Activated T-cell treated with anti-CD3 and anti-CD28 coated beads, Interleukin-2, amount 50 U/mL, for 72 hours (primary cell): Measurements from ENCODE around the gene VENTX. TPM values are rescaled to one million over a fixed set of nuclear protein-coding genes. Genes with fewer than 3 reads are reported as not detected.

Experiments used
- ATAC-seq, 2 donors: fragments of 150-1000 bp; cut with Tn5 transposase; replicated peaks in 1 of 2; 2 replicates each; pipeline ENCODE4 v1.10.0; 2021; ENCODE audit warnings: moderate library complexity in 2 of 2, mild to moderate bottlenecking in 1 of 2
- DNase-seq, 2 donors: peaks; one replicate each; pipeline ENCODE4 v3.0.0; 2021 to 2022; ENCODE audit warnings: mixed read lengths in 1 of 2
- H3K27ac Mint-ChIP-seq: one replicate; pipeline ENCODE4 v1.8.0; 2022; ENCODE audit warnings: mild to moderate bottlenecking, moderate library complexity, mixed read lengths
- H3K27me3 Mint-ChIP-seq: one replicate; pipeline ENCODE4 v1.8.0; 2022; ENCODE audit warnings: low read depth, mixed read lengths
- H3K36me3 Mint-ChIP-seq, 2 donors: one replicate each; pipeline ENCODE4 v1.8.0; 2022; ENCODE audit warnings: mixed read lengths in 2 of 2, mild to moderate bottlenecking in 1 of 2; ENCODE audit not compliant: insufficient read depth in 2 of 2
- H3K4me1 Mint-ChIP-seq: one replicate; pipeline ENCODE4 v1.8.0; 2022; ENCODE audit warnings: low read depth, mixed read lengths
- H3K4me3 Mint-ChIP-seq, 2 donors: one replicate each; pipeline ENCODE4 v1.8.0; 2022; ENCODE audit warnings: mild to moderate bottlenecking in 2 of 2, mixed read lengths in 2 of 2, moderate library complexity in 2 of 2
- H3K9me3 Mint-ChIP-seq, 2 donors: one replicate each; pipeline ENCODE4 v1.8.0; 2022; ENCODE audit warnings: mixed read lengths in 2 of 2
- total RNA-seq, 2 donors: library from RNA; stranded (reverse); gene quantifications; one replicate each; pipeline ENCODE4 v1.2.3, GENCODE V29; 2022

Gene VENTX
- total RNA-seq, 2 donors from 2014 or later = 0.21 TPM; not detected in 1

DNA sequence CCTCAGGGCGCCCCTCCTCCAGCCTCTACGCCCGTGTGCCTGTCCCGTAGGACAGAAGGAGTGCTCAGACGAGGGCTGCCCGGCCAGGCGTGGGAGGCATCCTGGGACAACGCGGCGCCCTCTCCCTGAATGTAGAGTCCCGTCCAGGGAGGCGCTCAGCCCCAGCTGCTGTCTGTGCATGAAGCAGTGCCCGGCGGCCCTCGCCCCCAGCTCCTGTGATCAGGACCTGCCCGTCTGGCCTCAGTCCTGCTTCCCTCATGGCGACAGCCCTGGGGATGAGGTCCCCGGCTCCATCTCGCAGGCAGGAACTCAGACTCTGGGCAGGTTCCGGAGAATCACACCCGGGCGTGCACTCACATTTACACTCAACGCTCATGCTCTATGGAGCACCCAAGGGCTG, 32.5 kb upstream of the VENTX start:
- no peaks in the 10 kb centered on the region for H3K4me1 Mint-ChIP-seq
- H3K4me3 Mint-ChIP-seq = no peak overlapping the region
- DNase-seq (no peak), ATAC-seq (no peak)
- no peaks in the 10 kb centered on the region for H3K9me3 Mint-ChIP-seq
- no peak overlapping the region for H3K27ac Mint-ChIP-seq
- H3K27me3 Mint-ChIP-seq = no peaks in the 10 kb centered on the region
- H3K36me3 Mint-ChIP-seq = no peaks in the 10 kb centered on the region

DNA sequence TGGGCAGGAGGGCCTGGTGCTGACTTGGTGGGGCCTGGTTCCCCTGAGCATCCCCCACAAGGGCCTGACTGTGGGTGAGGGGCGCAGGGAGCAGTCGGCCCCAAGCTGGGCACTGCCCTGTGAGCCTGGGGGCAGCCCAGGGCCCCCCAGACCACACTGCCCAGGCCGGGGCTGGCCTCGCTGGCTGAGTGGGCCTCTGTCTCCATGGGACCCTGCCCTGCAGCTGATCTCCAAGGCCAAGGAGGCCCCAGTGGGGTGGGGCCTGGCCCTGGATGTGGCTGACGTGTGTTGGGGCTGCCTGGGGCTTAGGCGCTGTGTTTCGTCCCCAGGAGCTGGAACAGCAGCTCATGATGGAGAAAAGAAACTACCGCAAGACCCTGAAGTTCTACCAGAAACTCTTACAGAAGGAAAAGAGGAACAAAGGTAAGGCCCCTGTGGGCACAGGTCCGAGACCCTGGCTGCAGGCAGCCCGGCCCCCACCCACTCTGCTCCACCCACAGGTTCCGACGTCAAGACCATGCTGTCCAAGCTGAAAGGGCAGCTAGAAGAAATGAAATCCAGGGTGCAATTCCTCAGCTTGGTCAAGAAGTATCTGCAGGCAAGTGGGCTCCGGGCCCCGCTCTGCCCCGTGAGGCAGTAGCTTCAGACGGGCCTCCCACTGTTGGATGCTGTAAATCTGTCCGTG, 31.2 kb upstream of the VENTX start:
- DNase-seq (no peak), ATAC-seq (no peak)
- Mint-ChIP-seq H3K4me1 (no peaks in the 10 kb centered on the region), H3K27me3 (no peaks in the 10 kb centered on the region), H3K4me3 (no peak overlapping the region), H3K27ac (no peak overlapping the region), H3K36me3 (no peaks in the 10 kb centered on the region), H3K9me3 (no peaks in the 10 kb centered on the region)

DNA sequence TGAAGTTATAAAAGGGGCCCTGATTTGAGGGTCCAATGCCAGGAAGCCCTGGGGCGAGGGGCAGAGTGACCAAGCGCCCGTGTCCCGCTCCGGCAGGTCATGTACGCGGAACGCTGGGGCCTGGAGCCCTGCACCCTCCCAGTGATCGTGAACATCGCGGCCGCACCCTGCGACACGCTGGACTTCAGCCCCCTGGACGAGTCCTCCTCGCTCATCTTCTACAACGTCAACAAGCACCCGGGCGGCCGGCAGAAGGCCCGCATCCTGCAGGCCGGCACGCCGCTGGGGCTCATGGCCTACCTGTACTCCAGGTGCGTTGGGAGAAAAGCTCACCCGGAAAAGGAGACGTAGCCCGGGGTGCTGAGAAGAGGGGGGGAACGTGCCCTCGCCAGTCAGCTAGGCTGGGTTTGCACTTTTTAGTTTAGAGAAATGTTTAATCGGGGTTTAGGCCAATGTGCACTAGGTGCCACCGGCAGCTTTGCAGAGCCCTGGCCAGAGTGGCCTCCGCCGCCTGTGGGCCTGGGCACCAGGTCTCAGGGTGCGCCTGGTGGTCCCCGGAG, 30.5 kb upstream of the VENTX start:
- DNase-seq (no peak), ATAC-seq (no peak)
- Mint-ChIP-seq H3K4me3 (no peak overlapping the region), H3K36me3 (no peaks in the 10 kb centered on the region), H3K27me3 (no peaks in the 10 kb centered on the region), H3K9me3 (no peaks in the 10 kb centered on the region), H3K27ac (no peak overlapping the region), H3K4me1 (no peaks in the 10 kb centered on the region)

DNA sequence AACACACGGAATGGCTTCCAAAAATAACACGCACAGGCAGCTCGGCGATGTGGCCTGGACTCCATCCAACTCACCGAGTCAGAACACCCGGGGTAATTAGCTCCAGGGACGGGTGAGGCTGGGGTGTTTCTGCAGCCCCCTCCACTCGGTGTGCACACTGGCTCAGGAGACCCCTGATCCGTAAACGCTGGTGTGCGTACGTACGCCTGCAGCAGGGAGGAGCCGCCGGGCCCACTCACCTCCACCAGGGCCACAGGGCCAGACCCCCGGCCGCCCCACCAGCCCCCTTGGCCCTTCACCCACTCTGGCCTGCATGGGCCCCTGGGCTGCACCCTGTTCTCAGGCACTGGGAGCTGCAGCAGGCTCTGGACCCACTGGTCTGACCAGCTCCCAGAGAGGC, 30.0 kb upstream of the VENTX start:
- no peak overlapping the region for H3K27ac Mint-ChIP-seq
- no peaks in the 10 kb centered on the region for H3K9me3 Mint-ChIP-seq
- no peak for DNase-seq
- H3K27me3 Mint-ChIP-seq = no peaks in the 10 kb centered on the region
- no peak for ATAC-seq
- H3K4me1 Mint-ChIP-seq = no peaks in the 10 kb centered on the region
- H3K36me3 Mint-ChIP-seq = no peaks in the 10 kb centered on the region
- H3K4me3 Mint-ChIP-seq = no peak overlapping the region

DNA sequence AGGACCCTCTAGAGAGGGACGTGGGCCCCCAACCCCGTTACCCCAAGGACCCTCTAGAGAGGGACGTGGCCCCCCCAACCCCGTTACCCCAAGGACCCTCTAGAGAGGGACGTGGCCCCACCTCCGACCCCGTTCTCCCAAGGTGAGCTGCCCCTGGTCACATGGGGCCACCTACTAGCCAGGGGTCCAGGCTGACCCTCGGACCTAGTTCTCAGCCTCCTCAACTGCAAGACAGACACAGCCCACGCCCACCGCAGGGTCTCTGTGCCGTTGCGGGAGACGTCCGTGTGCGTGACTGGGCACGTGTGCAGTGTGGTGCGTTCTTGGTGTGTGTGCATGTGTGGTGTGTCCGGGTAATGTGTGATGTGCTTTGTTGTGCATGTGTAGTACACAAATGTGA, 29.2 kb upstream of the VENTX start:
- H3K9me3 Mint-ChIP-seq = no peaks in the 10 kb centered on the region
- no peak overlapping the region for H3K4me3 Mint-ChIP-seq
- no peak for DNase-seq
- H3K27ac Mint-ChIP-seq = no peak overlapping the region
- ATAC-seq = no peak
- no peaks in the 10 kb centered on the region for H3K36me3 Mint-ChIP-seq
- no peaks in the 10 kb centered on the region for H3K27me3 Mint-ChIP-seq
- H3K4me1 Mint-ChIP-seq = no peaks in the 10 kb centered on the region

DNA sequence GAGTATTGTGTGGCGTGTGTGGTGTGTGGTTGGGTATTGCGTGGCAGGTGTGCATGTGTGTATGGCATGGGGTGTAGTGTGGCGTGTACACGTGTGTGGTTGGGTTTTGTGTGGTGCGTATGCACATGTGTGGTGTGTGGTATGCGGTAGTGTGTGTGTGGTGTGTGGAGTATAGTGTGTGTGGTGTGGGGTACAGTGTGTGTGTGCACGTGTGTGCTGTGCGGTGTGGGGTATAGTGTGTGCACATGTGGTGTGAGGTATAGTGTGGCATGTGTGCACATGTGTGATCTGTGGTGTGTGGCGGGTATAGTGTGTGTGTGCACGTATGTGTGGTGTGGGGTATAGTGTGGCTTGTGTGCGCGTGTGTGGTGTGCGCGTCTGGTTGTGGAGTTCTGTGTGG, 28.5 kb upstream of the VENTX start:
- Mint-ChIP-seq H3K27ac (no peak overlapping the region), H3K4me3 (no peak overlapping the region), H3K4me1 (no peaks in the 10 kb centered on the region), H3K9me3 (no peaks in the 10 kb centered on the region), H3K36me3 (no peaks in the 10 kb centered on the region), H3K27me3 (no peaks in the 10 kb centered on the region)
- ATAC-seq (no peak), DNase-seq (no peak)

DNA sequence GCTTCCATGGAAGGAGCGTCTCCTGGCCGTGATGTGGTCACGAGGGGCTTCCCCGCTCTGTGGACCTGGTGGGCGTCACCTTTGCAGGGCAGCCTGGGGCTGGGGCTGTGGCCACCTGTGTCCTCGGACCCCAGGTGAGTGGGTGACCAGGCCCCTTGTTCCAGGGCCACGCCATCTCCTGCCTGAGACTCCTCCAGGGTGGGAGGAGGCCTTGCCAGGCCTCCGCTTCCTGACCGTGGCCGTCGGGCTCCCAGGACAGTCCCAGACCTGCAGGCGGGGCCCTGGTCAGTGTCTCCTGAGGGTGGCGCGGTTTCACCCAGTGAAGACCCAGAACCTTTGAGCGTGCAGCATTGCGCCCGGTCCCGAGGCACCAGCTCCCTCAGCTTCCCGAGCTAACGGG, 28.0 kb upstream of the VENTX start:
- H3K9me3 Mint-ChIP-seq = no peaks in the 10 kb centered on the region
- H3K4me3 Mint-ChIP-seq = no peak overlapping the region
- H3K27me3 Mint-ChIP-seq = no peaks in the 10 kb centered on the region
- DNase-seq (no peak), ATAC-seq (no peak)
- H3K27ac Mint-ChIP-seq = no peak overlapping the region
- H3K4me1 Mint-ChIP-seq = no peaks in the 10 kb centered on the region
- no peaks in the 10 kb centered on the region for H3K36me3 Mint-ChIP-seq

DNA sequence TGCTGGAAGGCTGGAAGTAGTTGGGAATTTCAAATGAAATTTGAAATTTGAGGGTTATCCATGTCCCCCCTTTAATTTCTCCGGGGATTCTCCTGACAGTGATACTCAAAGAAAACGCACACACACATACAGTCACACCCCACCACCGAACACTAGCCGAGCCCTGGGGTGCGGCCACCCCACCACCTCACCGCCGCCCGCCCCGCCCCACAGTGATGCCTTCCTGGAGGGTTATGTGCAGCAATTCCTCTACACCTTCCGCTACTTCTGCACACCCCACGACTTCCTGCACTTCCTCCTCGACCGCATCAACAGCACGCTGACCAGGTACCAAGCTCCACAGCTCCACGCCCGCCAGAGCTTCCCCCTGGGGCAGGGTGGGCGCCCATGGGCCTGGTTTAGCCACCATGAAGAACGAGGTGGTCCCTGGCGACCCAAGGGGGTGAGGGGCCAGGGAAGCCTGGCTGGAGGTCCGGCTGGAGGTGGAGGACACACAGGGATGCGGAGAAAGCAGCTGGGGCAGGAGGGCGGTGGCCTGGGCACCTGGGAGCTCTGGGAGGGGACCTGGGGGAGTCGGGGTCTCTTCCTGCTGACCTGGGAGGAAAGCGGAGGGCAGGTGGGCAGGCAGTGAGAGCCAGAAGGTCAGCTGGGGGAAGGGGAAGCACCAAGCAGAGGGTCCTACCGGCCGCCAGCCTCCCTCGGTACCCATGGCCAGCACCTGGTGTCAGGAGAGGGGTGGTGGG, 27.1 kb upstream of the VENTX start:
- ATAC-seq (no peak), DNase-seq (no peak)
- H3K9me3 Mint-ChIP-seq = no peaks in the 10 kb centered on the region
- H3K27me3 Mint-ChIP-seq = no peaks in the 10 kb centered on the region
- H3K4me1 Mint-ChIP-seq = no peaks in the 10 kb centered on the region
- H3K4me3 Mint-ChIP-seq = no peak overlapping the region
- H3K36me3 Mint-ChIP-seq = no peaks in the 10 kb centered on the region
- no peak overlapping the region for H3K27ac Mint-ChIP-seq

DNA sequence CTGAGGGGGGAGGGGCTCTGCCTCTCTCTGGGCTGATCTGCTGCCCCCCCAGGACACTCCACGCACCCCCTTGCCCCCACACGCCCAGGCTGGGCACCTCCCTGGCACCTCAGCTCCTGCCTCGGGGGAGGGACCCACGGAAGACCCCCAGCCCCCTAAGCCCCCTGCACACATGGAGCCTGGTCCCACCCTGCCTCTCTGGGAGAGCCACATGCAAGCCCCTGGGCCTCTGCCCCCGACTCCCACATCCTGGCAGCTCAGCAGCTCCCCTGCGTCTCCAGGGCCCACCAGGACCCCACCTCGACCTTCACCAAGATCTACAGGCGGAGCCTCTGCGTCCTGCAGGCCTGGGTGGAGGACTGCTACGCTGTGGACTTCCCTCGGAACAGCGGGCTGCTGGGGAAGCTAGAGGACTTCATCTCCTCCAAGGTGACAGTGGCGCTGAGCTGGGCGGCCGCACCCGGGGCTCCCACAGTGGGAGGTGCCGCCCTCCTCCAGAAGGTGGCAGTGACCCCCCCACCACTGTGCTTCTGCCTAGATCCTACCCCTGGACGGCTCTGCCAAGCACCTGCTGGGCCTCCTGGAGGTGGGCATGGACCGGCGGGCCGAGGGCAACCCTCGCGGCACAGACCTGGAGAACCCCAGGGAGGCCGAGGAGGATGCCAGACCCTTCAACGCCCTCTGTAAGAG, 26.4 kb upstream of the VENTX start:
- Mint-ChIP-seq H3K36me3 (no peaks in the 10 kb centered on the region), H3K27ac (no peak overlapping the region), H3K27me3 (no peaks in the 10 kb centered on the region), H3K4me3 (no peak overlapping the region), H3K9me3 (no peaks in the 10 kb centered on the region), H3K4me1 (no peaks in the 10 kb centered on the region)
- DNase-seq (no peak), ATAC-seq (no peak)

DNA sequence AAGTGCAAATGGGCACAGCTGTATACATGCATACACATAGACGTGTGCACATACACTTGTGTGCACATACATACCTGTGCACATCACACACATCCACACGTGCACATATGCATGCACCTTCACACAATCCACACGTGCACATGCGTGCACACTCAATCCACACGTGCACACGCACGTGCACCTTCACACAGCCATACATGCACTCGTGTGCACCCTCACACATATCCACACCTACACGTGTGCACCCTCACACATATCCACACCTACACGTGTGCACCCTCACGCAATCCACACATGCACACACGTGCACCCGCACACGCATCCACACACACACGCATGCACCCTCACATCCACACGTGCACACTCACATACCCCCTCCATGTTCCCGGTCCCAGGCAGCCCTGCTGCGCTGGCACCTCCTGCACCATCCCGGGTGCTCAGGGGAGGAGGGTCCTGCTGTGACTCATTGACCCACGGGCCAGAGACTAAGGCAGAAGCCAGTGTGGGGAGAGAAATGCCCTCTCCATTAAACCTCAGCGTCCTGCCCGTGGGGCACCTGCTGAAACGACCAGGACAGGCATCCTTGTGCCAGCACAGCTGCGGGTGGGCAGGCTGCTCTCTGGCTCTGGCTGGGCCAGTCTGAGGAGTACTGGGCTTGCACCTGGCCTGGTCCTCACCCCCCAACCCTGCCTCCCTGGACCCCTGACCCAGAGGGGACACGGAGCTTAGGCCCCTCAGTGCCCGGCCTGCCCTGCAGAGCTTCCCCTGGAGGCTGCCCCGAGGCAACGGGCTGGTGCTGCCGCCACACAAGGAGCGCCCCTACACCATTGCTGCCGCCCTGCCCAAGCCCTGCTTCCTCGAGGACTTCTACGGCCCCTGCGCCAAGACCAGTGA, 25.4 kb upstream of the VENTX start:
- H3K36me3 Mint-ChIP-seq = no peaks in the 10 kb centered on the region
- H3K27me3 Mint-ChIP-seq = no peaks in the 10 kb centered on the region
- H3K27ac Mint-ChIP-seq = no peak overlapping the region
- no peak for ATAC-seq
- no peak overlapping the region for H3K4me3 Mint-ChIP-seq
- no peak for DNase-seq
- no peaks in the 10 kb centered on the region for H3K9me3 Mint-ChIP-seq
- H3K4me1 Mint-ChIP-seq = no peaks in the 10 kb centered on the region

DNA sequence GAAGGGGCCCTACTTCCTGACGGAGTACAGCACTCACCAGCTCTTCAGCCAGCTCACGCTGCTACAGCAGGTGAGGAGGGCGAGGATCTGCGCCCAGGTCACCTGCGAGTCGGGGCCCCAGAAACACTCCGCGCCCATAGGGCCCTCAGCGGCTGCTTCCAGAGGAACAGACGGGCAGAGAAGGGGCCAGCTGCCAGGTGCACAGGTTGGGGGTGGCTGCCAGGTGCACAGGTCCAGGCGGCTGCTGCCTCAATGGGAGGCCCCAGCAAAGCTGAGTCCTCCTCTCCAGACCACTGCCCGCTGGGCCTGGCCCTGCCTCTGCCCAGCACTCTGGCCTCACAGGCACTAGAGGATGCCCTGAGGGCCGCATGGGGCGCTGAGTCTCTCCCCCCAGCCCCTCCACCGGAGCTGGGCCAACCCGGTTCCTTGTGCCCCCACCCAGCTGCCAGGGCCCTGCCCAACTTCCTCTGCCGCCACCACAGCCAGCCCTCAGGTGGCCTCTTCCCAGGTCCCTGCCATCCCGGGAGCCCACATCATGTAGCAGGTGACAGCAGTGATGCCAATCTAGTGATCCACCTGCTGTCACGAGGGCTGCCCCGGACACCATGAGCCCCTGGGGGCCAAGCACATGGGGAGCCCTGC, 24.7 kb upstream of the VENTX start:
- Mint-ChIP-seq H3K27ac (no peak overlapping the region), H3K36me3 (no peaks in the 10 kb centered on the region), H3K4me1 (no peaks in the 10 kb centered on the region), H3K4me3 (no peak overlapping the region), H3K27me3 (no peaks in the 10 kb centered on the region), H3K9me3 (no peaks in the 10 kb centered on the region)
- DNase-seq = no peak
- ATAC-seq = no peak

DNA sequence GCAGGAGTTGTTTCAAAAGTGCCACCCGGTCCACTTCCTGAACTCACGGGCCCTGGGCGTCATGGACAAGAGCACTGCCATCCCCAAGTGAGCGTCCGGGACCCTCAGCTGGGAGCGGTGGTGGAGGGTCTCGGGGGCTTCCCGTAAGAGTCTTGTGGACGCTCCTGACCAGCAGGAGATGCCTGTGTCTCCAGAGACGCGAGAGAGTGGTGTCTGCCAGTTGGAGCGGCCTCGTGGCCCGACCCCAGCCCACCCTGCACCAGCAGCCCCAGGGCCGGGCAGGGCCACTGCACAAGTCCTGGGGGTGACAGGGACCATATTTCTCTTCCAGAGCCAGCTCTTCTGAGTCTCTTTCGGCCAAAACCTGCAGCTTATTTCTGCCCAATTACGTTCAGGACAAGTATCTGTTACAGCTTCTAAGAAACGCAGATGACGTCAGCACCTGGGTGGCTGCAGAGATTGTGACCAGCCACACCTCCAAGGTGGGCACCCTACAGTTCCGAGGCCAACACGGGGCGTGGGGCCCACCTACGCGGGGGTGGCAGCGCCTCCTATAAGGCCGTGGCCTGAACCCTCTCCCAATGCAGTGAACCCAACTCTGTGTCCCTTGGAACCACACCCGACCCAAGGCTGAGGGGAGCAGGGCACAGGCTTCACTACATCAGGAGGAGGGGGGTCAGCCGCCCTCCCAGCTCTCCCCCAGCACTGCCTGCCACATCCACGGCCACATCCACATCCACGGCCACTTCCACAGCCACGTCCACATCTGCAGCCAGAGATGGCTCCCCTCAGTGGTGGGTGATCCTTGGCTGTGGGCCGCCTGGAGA, 23.8 kb upstream of the VENTX start:
- H3K4me3 Mint-ChIP-seq = no peak overlapping the region
- no peaks in the 10 kb centered on the region for H3K4me1 Mint-ChIP-seq
- no peak for DNase-seq
- H3K36me3 Mint-ChIP-seq = no peaks in the 10 kb centered on the region
- no peak for ATAC-seq
- no peak overlapping the region for H3K27ac Mint-ChIP-seq
- H3K27me3 Mint-ChIP-seq = no peaks in the 10 kb centered on the region
- H3K9me3 Mint-ChIP-seq = no peaks in the 10 kb centered on the region
